ENCODE results near the gene RALGPS1.

RALGPS1 gene

DNA sequence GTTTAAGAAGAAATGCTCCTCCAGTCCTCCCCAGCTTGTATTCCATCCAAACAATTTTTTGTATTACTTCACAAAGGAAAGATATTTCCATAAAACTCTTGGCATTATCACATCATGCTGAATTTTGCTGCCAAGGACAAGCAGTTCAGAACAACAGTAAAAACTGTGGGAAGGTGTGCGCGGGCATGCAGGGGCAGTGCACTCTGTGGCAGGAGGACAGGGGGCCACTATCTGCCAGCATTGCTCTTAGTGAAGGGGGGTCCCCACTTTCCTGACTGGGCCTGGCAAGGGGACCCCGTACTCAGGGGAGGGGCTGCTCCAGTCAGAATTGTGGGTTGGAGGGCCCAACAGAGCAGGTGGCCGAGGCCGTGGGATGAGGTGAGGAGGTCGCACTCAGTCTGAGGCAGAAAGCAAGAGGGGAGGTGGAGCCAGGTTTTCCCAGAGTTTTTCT, 175.1 kb downstream of the RALGPS1 start:
- H3K9me3 Mint-ChIP-seq = no peaks in the 10 kb centered on the region
- no peak overlapping the region for H3K4me3 Mint-ChIP-seq
- peaks cover 18% of the 10 kb centered on the region for H3K4me1 Mint-ChIP-seq
- DNase-seq (ENCODE audit: low spot score in 2 of 2) = no peak
- H3K27ac Mint-ChIP-seq (ENCODE audit: low read depth) = no peak overlapping the region
- no peaks in the 10 kb centered on the region for H3K27me3 Mint-ChIP-seq
- no peak for ATAC-seq (replicated peaks; ENCODE audit: extremely low read depth, poor library complexity, severe bottlenecking)
- no peaks in the 10 kb centered on the region for H3K36me3 Mint-ChIP-seq (ENCODE audit: insufficient read depth)

DNA sequence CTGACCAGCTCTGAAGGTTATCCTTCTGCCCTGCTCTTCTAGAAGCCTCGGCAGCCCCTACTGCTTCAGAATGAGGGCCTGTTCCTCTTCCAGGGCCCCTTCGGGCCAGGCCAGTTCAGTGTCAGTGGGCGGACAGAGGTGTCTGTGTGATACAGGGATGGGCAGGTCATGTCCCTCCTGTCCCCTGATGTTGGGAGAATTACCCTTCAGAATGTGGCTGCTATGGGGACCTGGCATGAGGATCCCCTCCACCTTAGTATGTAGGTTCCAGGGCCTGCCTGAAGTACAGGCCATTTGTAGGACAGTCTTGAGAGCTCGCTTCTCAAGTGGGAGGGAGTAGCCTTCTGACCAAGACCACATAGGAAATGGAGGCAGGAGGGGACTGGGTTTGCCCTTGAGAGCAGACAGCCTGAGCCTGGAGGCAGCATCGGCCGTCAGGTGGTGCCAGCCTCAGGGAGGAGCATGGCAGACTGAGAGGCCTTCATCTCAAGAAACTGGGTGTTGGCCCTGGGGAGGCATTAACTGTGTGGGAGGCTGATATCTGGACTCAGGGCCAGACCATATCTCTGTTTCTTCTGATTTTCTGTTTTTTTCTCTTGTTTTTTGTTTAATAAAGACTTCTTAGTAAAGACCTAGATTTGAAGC, 175.9 kb downstream of the RALGPS1 start:
- Mint-ChIP-seq H3K27ac (ENCODE audit: low read depth) (no peak overlapping the region), H3K9me3 (no peaks in the 10 kb centered on the region), H3K4me3 (no peak overlapping the region), H3K4me1 (peaks cover 18% of the 10 kb centered on the region), H3K36me3 (ENCODE audit: insufficient read depth) (no peaks in the 10 kb centered on the region), H3K27me3 (no peaks in the 10 kb centered on the region)
- no peak for ATAC-seq (replicated peaks; ENCODE audit: extremely low read depth, poor library complexity, severe bottlenecking)
- no peak for DNase-seq (ENCODE audit: low spot score in 2 of 2)

DNA sequence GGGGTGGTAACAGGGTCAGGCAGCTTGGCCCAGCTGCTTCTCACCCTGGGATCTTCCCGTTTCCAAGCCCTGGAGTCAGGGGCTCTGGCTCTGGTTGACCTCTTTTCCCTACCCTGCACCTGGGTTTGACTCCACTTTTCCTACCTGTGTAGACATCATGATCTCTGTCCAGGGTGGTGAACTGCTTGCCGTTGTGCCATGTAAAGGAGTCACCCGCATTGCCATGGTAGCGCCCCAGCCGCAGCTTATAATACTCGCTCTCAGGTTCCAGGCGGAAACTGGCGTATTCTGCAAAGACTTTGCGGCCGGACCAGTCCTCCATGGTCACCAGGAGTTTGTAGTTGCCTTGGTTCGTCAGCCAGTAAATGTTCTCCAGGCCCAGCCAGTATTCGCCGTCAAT, 176.9 kb downstream of the RALGPS1 start:
- no peak for ATAC-seq (replicated peaks; ENCODE audit: extremely low read depth, poor library complexity, severe bottlenecking)
- Mint-ChIP-seq H3K9me3 (no peaks in the 10 kb centered on the region), H3K27ac (ENCODE audit: low read depth) (no peak overlapping the region), H3K27me3 (no peaks in the 10 kb centered on the region), H3K4me3 (no peak overlapping the region), H3K36me3 (ENCODE audit: insufficient read depth) (no peaks in the 10 kb centered on the region), H3K4me1 (peaks cover 17% of the 10 kb centered on the region)
- no peak for DNase-seq (ENCODE audit: low spot score in 2 of 2)

DNA sequence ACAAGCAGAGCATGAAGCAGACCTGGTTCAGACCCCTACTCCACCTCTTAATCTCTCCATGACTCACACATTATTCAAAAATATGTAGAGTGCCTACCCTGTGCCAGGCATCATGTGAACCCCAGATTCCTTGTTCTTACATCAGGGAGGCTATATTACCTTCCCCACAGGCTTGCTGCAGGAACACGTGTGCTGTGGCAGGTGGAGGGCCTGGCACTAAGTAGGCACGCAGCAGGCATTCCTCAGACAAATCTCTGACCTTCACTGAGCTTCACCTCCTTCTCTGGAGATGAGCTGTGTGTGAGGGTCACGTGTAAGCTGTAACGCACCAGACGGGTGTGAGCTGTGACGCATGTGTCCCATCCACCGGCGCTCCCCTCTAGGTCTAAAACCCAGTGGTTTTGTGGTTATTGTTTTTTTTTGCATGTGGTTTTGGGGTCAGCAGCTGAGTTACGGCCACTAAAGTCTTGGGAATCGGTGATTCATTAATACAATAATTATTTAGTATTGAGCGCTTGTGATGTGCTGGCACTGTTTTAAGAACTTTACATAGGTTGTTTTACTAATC, 177.5 kb downstream of the RALGPS1 start:
- no peak for DNase-seq (ENCODE audit: low spot score in 2 of 2)
- H3K36me3 Mint-ChIP-seq (ENCODE audit: insufficient read depth) = no peaks in the 10 kb centered on the region
- H3K27me3 Mint-ChIP-seq = no peaks in the 10 kb centered on the region
- peaks cover 12% of the 10 kb centered on the region for H3K4me1 Mint-ChIP-seq
- peak overlapping the region; percentile 33 for H3K27ac Mint-ChIP-seq (ENCODE audit: low read depth)
- no peak overlapping the region for H3K4me3 Mint-ChIP-seq
- ATAC-seq (replicated peaks; ENCODE audit: extremely low read depth, poor library complexity, severe bottlenecking) = no peak
- H3K9me3 Mint-ChIP-seq = no peaks in the 10 kb centered on the region

DNA sequence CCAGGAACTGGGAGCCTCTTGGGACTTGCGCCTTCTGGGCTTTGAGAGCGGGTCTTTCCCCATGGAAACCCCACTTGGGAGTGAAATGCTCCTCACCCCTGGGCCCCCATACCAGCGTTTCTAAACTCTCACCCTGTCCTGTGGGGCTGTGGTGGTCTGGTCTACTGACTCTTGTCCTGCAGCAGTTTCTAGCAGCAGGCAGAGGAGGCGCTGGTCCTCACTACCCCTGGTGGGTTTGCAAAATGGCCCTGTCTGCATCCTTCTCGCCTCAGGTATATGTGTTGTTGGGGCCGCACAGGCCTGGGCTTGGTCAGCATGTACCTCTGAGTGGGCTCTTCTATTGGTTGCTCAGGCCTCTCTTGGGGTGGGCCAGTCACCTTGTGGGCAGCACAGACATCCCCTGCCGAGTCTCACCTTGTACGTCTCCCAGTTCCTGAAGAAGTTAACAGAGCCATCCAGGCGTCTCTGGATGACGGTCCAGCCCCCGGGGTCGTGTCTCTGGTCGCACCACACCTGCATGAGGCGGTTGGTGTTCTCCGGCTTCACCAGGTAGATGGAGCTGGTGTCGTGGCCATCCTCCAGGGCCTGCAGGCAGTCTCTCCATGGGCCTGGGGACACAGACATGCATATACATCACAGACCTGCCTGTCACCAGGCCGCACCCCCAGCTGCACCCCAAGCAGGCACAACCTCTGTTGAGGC, 178.9 kb downstream of the RALGPS1 start:
- no peaks in the 10 kb centered on the region for H3K36me3 Mint-ChIP-seq (ENCODE audit: insufficient read depth)
- H3K4me1 Mint-ChIP-seq = peaks cover 12% of the 10 kb centered on the region
- H3K27me3 Mint-ChIP-seq = no peaks in the 10 kb centered on the region
- no peak overlapping the region for H3K4me3 Mint-ChIP-seq
- no peaks in the 10 kb centered on the region for H3K9me3 Mint-ChIP-seq
- DNase-seq (ENCODE audit: low spot score in 2 of 2) (no peak), ATAC-seq (replicated peaks; ENCODE audit: extremely low read depth, poor library complexity, severe bottlenecking) (no peak)
- H3K27ac Mint-ChIP-seq (ENCODE audit: low read depth) = no peak overlapping the region

DNA sequence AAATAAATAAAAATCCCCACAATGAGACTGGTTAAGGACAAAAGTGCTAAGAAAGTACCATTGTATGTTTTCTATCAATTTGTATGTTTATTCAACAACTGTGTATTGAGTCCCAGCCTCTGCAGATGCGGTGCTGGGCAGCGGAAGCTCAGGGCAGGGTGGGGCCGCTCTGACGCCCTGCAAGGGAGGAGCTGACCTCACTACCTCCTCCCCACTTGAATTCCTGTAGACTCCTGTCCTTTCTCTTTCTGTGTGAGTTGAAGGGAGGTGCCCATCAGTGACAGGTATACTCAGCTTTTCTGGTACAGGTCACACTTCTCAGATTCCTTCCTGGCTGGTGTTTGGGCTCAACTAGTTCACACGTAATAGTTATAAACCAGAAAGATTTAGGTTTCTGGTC, 180.8 kb downstream of the RALGPS1 start:
- Mint-ChIP-seq H3K27ac (ENCODE audit: low read depth) (no peak overlapping the region), H3K4me1 (peaks cover 12% of the 10 kb centered on the region), H3K27me3 (no peaks in the 10 kb centered on the region), H3K36me3 (ENCODE audit: insufficient read depth) (no peaks in the 10 kb centered on the region), H3K4me3 (no peak overlapping the region), H3K9me3 (no peaks in the 10 kb centered on the region)
- DNase-seq (ENCODE audit: low spot score in 2 of 2) (no peak), ATAC-seq (replicated peaks; ENCODE audit: extremely low read depth, poor library complexity, severe bottlenecking) (no peak)

DNA sequence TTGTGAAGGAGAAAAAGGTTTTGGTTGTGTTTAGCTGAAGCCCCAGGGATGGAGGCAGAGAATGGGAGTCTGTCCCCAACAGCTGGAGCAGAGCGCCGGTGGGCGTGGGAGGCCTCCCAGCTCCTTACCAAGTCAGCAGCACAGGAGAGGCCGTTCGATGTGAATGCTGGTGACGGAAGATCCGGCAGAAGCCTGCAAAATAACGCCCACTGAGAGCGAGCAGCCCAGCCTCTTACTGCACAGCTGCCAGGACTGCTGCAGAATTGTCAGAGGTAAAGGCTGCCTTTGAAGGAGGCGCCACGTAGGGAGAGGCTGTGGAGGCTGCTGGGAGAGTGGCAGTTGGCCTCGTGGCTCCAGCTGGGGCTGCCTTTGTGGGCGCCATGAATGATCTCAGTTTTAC, 181.6 kb downstream of the RALGPS1 start:
- ATAC-seq (replicated peaks; ENCODE audit: extremely low read depth, poor library complexity, severe bottlenecking) (no peak), DNase-seq (ENCODE audit: low spot score in 2 of 2) (no peak)
- H3K9me3 Mint-ChIP-seq = no peaks in the 10 kb centered on the region
- no peaks in the 10 kb centered on the region for H3K36me3 Mint-ChIP-seq (ENCODE audit: insufficient read depth)
- H3K4me3 Mint-ChIP-seq = no peak overlapping the region
- no peaks in the 10 kb centered on the region for H3K27me3 Mint-ChIP-seq
- H3K27ac Mint-ChIP-seq (ENCODE audit: low read depth) = no peak overlapping the region
- H3K4me1 Mint-ChIP-seq = peaks cover 12% of the 10 kb centered on the region

DNA sequence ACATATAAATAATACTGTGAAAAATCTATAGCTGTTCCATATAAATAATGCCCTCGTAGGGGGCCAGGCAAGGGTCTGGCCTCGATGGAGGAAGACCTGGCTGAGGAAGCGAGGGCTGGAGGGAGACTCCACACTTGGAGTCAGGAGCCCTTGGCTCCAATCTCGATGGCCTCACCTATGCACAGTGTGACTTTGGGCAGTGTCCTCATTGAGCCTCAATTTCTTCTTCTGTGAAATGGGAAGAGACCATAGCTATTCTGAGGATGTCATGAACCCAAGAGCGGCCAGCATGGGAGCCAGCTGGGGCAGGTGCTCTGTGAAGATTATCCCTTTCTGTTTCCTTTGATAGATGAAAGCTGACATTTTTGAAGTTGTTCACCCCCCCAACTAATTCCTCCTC, 183.1 kb downstream of the RALGPS1 start:
- Mint-ChIP-seq H3K4me3 (no peak overlapping the region), H3K27me3 (no peaks in the 10 kb centered on the region), H3K36me3 (ENCODE audit: insufficient read depth) (no peaks in the 10 kb centered on the region), H3K27ac (ENCODE audit: low read depth) (no peak overlapping the region), H3K9me3 (no peaks in the 10 kb centered on the region), H3K4me1 (peaks cover under 1% of the 10 kb centered on the region)
- DNase-seq (ENCODE audit: low spot score in 2 of 2) (no peak), ATAC-seq (replicated peaks; ENCODE audit: extremely low read depth, poor library complexity, severe bottlenecking) (no peak)

DNA sequence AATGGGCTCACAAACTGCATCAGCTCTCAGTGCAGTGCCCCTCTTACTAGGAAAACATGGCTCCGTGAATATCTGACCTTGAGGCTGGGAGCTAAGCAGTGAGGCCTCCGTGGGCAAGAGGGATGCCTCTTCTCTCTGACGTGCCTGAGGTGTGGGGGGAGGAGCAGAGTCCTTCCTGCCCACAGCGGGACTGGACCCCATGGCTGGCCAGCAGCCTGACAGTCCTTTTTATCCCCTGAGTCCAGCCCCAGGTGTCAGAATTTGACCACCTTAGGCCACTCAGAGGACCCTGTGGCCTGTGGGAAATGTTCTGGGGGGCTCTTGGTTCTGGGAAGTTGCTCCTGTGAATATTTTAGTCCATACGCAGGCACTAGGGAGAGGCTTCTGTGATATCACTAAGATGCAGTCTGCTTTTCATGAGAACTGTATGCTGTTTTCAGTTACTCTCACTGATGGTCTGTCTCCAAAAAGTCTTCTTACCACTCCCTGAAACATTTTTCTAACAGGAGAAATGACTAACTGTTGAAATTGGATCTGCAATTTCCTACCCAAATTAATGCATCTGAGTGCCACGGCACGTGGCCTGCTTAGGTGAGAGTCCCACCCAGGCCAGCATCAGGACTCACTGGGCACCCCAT, 184.5 kb downstream of the RALGPS1 start:
- DNase-seq (ENCODE audit: low spot score in 2 of 2) (no peak), ATAC-seq (replicated peaks; ENCODE audit: extremely low read depth, poor library complexity, severe bottlenecking) (no peak)
- Mint-ChIP-seq H3K36me3 (ENCODE audit: insufficient read depth) (no peaks in the 10 kb centered on the region), H3K4me1 (no peaks in the 10 kb centered on the region), H3K4me3 (no peak overlapping the region), H3K9me3 (no peaks in the 10 kb centered on the region), H3K27me3 (no peaks in the 10 kb centered on the region), H3K27ac (ENCODE audit: low read depth) (no peak overlapping the region)

DNA sequence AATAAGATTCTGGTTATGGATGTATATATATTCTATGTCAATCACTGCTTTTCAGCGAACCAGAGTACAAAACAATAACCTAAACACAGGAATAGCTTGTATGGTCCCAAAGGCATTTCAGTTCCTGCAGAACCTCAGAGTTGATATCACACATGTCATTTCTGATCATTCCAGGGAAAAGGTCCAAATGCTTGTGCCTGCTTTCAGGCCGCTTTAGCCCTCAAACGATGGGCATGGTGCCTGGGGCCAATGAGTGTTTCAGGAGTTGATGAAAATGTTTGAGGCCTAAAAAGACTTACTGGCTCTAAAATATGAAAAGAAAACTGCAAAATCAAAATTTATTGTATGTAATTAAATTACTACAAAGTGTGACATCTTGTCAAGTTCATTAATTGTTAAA, 185.1 kb downstream of the RALGPS1 start:
- no peak overlapping the region for H3K27ac Mint-ChIP-seq (ENCODE audit: low read depth)
- H3K27me3 Mint-ChIP-seq = no peaks in the 10 kb centered on the region
- ATAC-seq (replicated peaks; ENCODE audit: extremely low read depth, poor library complexity, severe bottlenecking) (no peak), DNase-seq (ENCODE audit: low spot score in 2 of 2) (no peak)
- H3K4me3 Mint-ChIP-seq = no peak overlapping the region
- no peaks in the 10 kb centered on the region for H3K4me1 Mint-ChIP-seq
- H3K9me3 Mint-ChIP-seq = no peaks in the 10 kb centered on the region
- no peaks in the 10 kb centered on the region for H3K36me3 Mint-ChIP-seq (ENCODE audit: insufficient read depth)

DNA sequence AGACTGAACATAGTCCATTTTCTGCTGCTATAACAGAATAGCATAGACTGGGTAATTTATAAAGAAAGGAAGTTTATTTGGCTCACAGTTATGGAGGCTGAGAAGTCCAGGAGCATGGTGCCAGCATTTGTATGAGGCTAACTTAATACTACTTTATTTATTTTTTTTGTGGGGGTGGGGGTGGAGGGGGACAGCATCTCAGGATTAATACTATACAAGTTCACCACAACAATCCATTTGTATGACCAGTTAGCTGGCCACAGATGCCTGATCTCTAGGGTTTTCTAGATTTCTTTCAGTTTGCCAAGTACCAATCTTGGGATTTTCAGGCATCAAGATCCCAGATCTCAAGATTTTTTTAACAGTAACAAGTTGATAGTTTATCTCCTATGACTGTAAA, 187.6 kb downstream of the RALGPS1 start:
- ATAC-seq (replicated peaks; ENCODE audit: extremely low read depth, poor library complexity, severe bottlenecking) = no peak
- no peaks in the 10 kb centered on the region for H3K9me3 Mint-ChIP-seq
- no peak overlapping the region for H3K4me3 Mint-ChIP-seq
- no peak overlapping the region for H3K27ac Mint-ChIP-seq (ENCODE audit: low read depth)
- no peaks in the 10 kb centered on the region for H3K4me1 Mint-ChIP-seq
- peaks cover 1% of the 10 kb centered on the region for H3K36me3 Mint-ChIP-seq (ENCODE audit: insufficient read depth)
- DNase-seq (ENCODE audit: low spot score in 2 of 2) = no peak
- H3K27me3 Mint-ChIP-seq = no peaks in the 10 kb centered on the region

DNA sequence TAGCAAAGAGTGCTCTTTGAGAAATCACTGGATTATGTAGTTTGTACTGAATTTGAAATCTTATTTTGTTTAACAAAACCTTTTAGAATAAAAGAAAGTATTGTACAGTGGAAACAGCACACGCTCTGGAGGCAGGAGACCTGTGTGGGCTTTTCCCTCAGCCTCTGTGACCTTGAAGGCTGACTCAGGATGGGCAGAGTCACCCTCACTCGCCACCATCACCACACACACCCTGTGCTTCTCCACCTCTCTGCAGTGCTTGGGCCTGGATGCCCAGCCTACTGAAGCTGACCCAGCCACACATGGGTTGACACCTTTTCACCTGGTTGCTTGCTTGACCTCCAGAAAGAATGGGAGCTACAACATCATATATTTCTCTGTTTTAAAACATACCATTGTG, 188.2 kb downstream of the RALGPS1 start:
- no peaks in the 10 kb centered on the region for H3K27me3 Mint-ChIP-seq
- no peaks in the 10 kb centered on the region for H3K9me3 Mint-ChIP-seq
- DNase-seq (ENCODE audit: low spot score in 2 of 2) (no peak), ATAC-seq (replicated peaks; ENCODE audit: extremely low read depth, poor library complexity, severe bottlenecking) (no peak)
- H3K36me3 Mint-ChIP-seq (ENCODE audit: insufficient read depth) = peaks cover 1% of the 10 kb centered on the region
- no peak overlapping the region for H3K4me3 Mint-ChIP-seq
- no peaks in the 10 kb centered on the region for H3K4me1 Mint-ChIP-seq
- H3K27ac Mint-ChIP-seq (ENCODE audit: low read depth) = no peak overlapping the region

Measured in central memory CD8-positive, alpha-beta T cell (primary cell).